ENCODE data around the gene STX16.

The STX16 gene

DNA sequence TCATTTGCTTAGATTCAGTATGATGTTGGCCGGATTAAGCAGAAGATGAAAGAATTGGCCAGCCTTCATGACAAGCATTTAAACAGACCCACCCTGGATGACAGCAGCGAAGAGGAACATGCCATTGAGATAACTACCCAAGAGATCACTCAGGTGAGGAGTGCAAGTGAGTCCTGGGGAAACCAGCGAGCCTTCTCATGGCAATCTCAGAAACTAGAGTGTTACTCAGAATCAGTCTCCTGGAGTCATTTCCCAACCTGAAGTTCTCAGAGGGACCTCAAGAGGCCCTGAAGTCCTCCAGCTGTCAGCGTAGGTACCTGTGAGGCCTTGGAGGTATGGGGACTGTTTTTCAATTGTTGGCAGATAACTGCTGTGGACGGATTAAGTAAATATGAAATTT is 16.9 kb downstream of the STX16 start:
- H3K27me3 ChIP-seq (replicated peaks; ENCODE audit: control insufficient read depth, insufficient read depth, low read length) = no peaks in the 10 kb centered on the region
- TF ChIP-seq, protein P1, sequence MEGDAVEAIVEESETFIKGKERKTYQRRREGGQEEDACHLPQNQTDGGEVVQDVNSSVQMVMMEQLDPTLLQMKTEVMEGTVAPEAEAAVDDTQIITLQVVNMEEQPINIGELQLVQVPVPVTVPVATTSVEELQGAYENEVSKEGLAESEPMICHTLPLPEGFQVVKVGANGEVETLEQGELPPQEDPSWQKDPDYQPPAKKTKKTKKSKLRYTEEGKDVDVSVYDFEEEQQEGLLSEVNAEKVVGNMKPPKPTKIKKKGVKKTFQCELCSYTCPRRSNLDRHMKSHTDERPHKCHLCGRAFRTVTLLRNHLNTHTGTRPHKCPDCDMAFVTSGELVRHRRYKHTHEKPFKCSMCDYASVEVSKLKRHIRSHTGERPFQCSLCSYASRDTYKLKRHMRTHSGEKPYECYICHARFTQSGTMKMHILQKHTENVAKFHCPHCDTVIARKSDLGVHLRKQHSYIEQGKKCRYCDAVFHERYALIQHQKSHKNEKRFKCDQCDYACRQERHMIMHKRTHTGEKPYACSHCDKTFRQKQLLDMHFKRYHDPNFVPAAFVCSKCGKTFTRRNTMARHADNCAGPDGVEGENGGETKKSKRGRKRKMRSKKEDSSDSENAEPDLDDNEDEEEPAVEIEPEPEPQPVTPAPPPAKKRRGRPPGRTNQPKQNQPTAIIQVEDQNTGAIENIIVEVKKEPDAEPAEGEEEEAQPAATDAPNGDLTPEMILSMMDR (IDR thresholded peaks at IDR 0.05; ENCODE audit: insufficient read depth, low read length, poor library complexity, severe bottlenecking) = no peak
- no peak overlapping the region for H3K4me3 ChIP-seq (replicated peaks; ENCODE audit: low read depth, low read length)
- DNase-seq (ENCODE audit: extremely low read depth, insufficient read length) = no peak
- peaks cover 13% of the 10 kb centered on the region for H3K36me3 ChIP-seq (ENCODE audit: control insufficient read depth, insufficient read depth, low read length)

DNA sequence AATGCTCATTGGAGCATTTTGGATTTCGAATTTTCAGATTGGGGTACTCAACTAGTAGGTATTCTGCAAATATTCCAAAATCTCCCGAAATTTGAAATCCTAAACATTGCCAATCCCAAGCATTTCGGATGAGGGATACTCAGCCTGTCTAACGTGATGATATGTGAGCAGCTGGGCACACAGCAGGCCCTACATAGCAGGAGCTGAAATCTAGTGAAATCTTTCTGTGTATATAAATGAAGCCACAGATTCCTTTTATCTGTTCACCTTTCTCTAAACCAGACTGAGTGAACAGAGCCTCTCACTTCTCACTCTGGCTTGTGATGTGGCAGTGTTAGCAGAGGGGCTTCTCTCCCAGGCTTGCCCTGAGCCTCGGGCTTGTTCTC is 17.8 kb downstream of the STX16 start:
- peaks cover 13% of the 10 kb centered on the region for H3K36me3 ChIP-seq (ENCODE audit: control insufficient read depth, insufficient read depth, low read length)

DNA sequence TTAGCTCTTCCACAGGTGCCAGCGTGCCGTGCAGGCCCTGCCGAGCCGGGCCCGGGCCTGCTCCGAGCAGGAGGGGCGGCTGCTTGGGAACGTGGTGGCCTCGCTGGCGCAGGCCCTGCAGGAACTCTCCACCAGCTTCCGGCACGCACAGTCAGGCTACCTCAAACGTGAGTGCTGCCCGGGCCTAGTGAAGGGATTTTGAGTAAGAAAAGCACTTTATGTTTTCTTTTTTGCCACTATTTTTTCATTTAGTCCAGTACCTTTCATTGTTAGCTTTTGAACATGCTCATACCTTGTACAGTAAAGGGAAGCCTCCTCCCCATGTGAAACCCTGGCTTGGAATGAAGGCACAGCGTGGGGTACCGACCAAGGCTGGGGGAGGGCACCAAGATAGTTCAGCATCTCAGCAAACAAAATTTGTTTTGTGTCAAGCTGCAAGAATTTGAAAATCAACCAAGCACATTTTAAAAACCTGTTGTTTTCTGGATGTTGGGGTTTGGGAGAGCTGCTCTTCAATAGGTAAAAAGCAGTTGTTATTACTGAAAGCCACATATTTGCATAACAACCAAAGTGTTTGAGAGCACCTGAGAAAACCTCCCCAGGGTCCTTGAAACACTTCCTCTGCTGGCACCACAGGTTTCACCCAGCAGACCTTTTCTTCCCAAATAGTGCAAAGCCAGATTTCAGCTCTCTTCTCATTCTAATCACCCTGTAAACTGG is 18.4 kb downstream of the STX16 start:
- TF ChIP-seq, protein P1 (IDR thresholded peaks at IDR 0.05; ENCODE audit: insufficient read depth, low read length, poor library complexity, severe bottlenecking) = no peak
- Histone ChIP-seq H3K36me3 (ENCODE audit: control insufficient read depth, insufficient read depth, low read length) (peaks cover 13% of the 10 kb centered on the region), H3K27me3 (replicated peaks; ENCODE audit: control insufficient read depth, insufficient read depth, low read length) (no peaks in the 10 kb centered on the region), H3K4me3 (replicated peaks; ENCODE audit: low read depth, low read length) (no peak overlapping the region)
- DNase-seq (ENCODE audit: extremely low read depth, insufficient read length) = no peak

More for the DNA sequence above, 17.8 kb downstream of the STX16 start:
- H3K4me3 ChIP-seq (replicated peaks; ENCODE audit: low read depth, low read length) = no peak overlapping the region
- TF ChIP-seq, protein P1 (IDR thresholded peaks at IDR 0.05; ENCODE audit: insufficient read depth, low read length, poor library complexity, severe bottlenecking) = no peak
- H3K27me3 ChIP-seq (replicated peaks; ENCODE audit: control insufficient read depth, insufficient read depth, low read length) = no peaks in the 10 kb centered on the region
- DNase-seq (ENCODE audit: extremely low read depth, insufficient read length) = no peak

DNA sequence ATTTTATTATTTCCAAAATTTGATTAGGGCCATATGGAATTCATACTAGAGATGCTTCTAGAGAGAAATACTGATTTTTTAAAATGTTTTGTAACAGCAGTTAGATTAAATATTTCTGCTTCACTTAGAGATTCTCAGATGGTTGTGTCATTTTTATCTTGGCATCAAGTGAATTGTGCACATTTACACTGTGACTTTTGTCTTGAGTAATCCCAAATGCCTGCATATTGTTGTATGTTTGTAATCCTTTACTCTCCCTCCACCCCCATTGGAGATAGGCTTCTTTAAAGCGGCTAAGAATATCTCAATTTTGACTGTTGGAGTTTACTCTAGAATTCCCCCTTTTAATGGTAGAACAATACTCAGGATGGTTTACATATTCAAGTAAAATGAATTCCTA is 19.0 kb downstream of the STX16 start:
- Histone ChIP-seq H3K27me3 (replicated peaks; ENCODE audit: control insufficient read depth, insufficient read depth, low read length) (no peaks in the 10 kb centered on the region), H3K4me3 (replicated peaks; ENCODE audit: low read depth, low read length) (no peak overlapping the region), H3K36me3 (ENCODE audit: control insufficient read depth, insufficient read depth, low read length) (peaks cover 13% of the 10 kb centered on the region)
- TF ChIP-seq, protein P1 (IDR thresholded peaks at IDR 0.05; ENCODE audit: insufficient read depth, low read length, poor library complexity, severe bottlenecking) = no peak
- no peak for DNase-seq (ENCODE audit: extremely low read depth, insufficient read length)

DNA sequence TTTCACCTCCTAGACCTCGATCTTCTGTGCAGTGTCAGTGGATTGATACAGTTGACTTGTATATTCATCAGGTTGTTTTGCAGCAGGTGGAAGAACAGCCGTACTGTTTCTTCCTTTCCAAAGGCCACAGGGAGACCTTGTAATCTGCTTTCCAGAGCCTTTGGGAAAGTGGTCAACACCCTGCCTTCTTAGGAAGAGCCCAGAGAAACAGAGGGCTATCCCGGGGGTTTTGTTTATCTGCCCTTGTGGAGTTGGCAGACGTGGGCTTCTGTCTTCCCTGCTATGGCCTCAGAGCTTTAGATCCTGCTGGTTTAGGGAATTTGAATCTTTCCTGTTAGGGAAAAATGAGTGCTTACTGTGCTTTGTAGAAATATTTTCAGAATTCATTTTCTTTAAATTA is 19.6 kb downstream of the STX16 start:
- DNase-seq (ENCODE audit: extremely low read depth, insufficient read length) = no peak
- Histone ChIP-seq H3K36me3 (ENCODE audit: control insufficient read depth, insufficient read depth, low read length) (peaks cover 13% of the 10 kb centered on the region), H3K4me3 (replicated peaks; ENCODE audit: low read depth, low read length) (no peak overlapping the region), H3K27me3 (replicated peaks; ENCODE audit: control insufficient read depth, insufficient read depth, low read length) (no peaks in the 10 kb centered on the region)
- TF ChIP-seq, protein P1 (IDR thresholded peaks at IDR 0.05; ENCODE audit: insufficient read depth, low read length, poor library complexity, severe bottlenecking) = no peak

DNA sequence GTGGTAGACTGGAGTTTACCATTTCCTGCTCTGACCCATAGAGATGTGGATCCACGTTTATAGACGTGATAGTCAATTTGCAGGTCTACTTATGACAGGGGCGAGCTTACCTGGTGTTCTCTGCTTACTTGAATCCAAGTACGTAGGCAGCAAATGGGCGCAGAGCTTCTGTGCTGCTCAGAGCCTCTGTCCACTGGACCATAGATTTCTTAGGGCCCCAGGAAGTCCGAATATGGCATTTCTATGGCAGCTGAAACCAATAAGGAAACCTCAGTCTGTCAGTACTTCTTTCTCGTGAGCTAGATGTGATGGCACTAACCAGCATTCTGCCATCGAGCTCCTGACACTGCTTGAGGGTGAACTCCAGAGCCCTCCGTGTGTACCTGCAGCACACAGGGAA is 22.0 kb downstream of the STX16 start:
- no peaks in the 10 kb centered on the region for H3K27me3 ChIP-seq (replicated peaks; ENCODE audit: control insufficient read depth, insufficient read depth, low read length)
- TF ChIP-seq, protein P1 (IDR thresholded peaks at IDR 0.05; ENCODE audit: insufficient read depth, low read length, poor library complexity, severe bottlenecking) = no peak
- peaks cover 17% of the 10 kb centered on the region for H3K36me3 ChIP-seq (ENCODE audit: control insufficient read depth, insufficient read depth, low read length)
- H3K4me3 ChIP-seq (replicated peaks; ENCODE audit: low read depth, low read length) = no peak overlapping the region
- no peak for DNase-seq (ENCODE audit: extremely low read depth, insufficient read length)
